SK-N-SH treated with all-trans-retinoic acid at 6 μM for 48 hours (cell line): ENCODE data around the gene SCAF11.
A peak's percentile ranks its signal among the peaks of the same experiment; 100 is the strongest.

Experiments
- ATAC-seq: fragments of 200-7000 bp; cut with Tn5 transposase; 3 replicates; pipeline ENCODE4 v1.9.1; 2020; ENCODE audit warnings: mild to moderate bottlenecking, moderate library complexity
- ARNTL ChIP-seq: fragments of 450-650 bp; formaldehyde crosslinking; IDR thresholded peaks from 2 replicates; pipeline ENCODE4 v1.5.0; 2020; ENCODE audit warnings: low read depth, mild to moderate bottlenecking, moderate library complexity, borderline replicate concordance
- BACH2 ChIP-seq: fragments of 250-450 bp; sonication (Bioruptor Pico); IDR thresholded peaks from 2 replicates; pipeline ENCODE4 v1.9.0; 2021; ENCODE audit warnings: mild to moderate bottlenecking, borderline replicate concordance
- CSDC2 ChIP-seq: fragments of 250-450 bp; sonication (Bioruptor Pico); IDR thresholded peaks from 2 replicates; pipeline ENCODE4 v1.5.0; 2020; ENCODE audit warnings: mild to moderate bottlenecking, moderate library complexity
- ESRRG ChIP-seq: fragments of 250-450 bp; sonication (Bioruptor Pico); IDR thresholded peaks from 2 replicates; pipeline ENCODE4 v1.6.1; 2021; ENCODE audit warnings: mild to moderate bottlenecking
- GLIS3 ChIP-seq: fragments of 250-450 bp; sonication (Bioruptor Pico); IDR thresholded peaks from 2 replicates; pipeline ENCODE4 v1.5.0; 2020; ENCODE audit warnings: mild to moderate bottlenecking, moderate library complexity
- ISL1 ChIP-seq: fragments of 250-450 bp; sonication (Bioruptor Pico); IDR thresholded peaks from 2 replicates; pipeline ENCODE4 v2.1.2; 2022; ENCODE audit warnings: mild to moderate bottlenecking, moderate library complexity
- OSR1 ChIP-seq: fragments of 250-450 bp; sonication (Bioruptor Pico); IDR thresholded peaks from 2 replicates; pipeline ENCODE4 v1.8.0; 2022; ENCODE audit warnings: moderate library complexity, mild to moderate bottlenecking, inconsistent platforms
- PPARA ChIP-seq: fragments of 250-450 bp; sonication (Bioruptor Pico); IDR thresholded peaks from 2 replicates; pipeline ENCODE4 v1.5.0; 2020; ENCODE audit warnings: mild to moderate bottlenecking, borderline replicate concordance
- RARB ChIP-seq: fragments of 250-450 bp; sonication (Bioruptor Pico); IDR thresholded peaks from 2 replicates; pipeline ENCODE4 v1.8.0; 2021; ENCODE audit warnings: mild to moderate bottlenecking, moderate library complexity
- SNAI2 ChIP-seq: fragments of 250-450 bp; sonication (Bioruptor Pico); IDR thresholded peaks from 2 replicates; pipeline ENCODE4 v1.5.0; 2020; ENCODE audit warnings: mild to moderate bottlenecking, moderate library complexity
- TCF4 ChIP-seq: fragments of 250-450 bp; sonication (Bioruptor Pico); IDR thresholded peaks from 2 replicates; pipeline ENCODE4 v1.8.0; 2021; ENCODE audit warnings: mild to moderate bottlenecking, moderate library complexity, borderline replicate concordance
- TOX ChIP-seq: fragments of 250-450 bp; sonication (Bioruptor Pico); IDR thresholded peaks from 2 replicates; pipeline ENCODE4 v1.8.0; 2021; ENCODE audit warnings: mild to moderate bottlenecking, moderate library complexity, borderline replicate concordance
- ZFP3 ChIP-seq: fragments of 250-450 bp; sonication (Bioruptor Pico); IDR thresholded peaks from 2 replicates; pipeline ENCODE4 v1.5.0; 2020; ENCODE audit warnings: mild to moderate bottlenecking, moderate library complexity
- ZFP30 ChIP-seq: fragments of 450-650 bp; formaldehyde crosslinking; IDR thresholded peaks from 2 replicates; pipeline ENCODE4 v1.5.0; 2022; ENCODE audit warnings: mild to moderate bottlenecking, moderate library complexity
- ZNF70 ChIP-seq: fragments of 450-650 bp; formaldehyde crosslinking; IDR thresholded peaks from 2 replicates; pipeline ENCODE4 v1.5.0; 2020; ENCODE audit warnings: mild to moderate bottlenecking, moderate library complexity
- ZNF8 ChIP-seq: fragments of 450-650 bp; formaldehyde crosslinking; IDR thresholded peaks from 2 replicates; pipeline ENCODE4 v1.5.0; 2020; ENCODE audit warnings: mild to moderate bottlenecking, moderate library complexity
- TF ChIP-seq, protein P1 (sequence below): fragments of 250-450 bp; sonication (Bioruptor Pico); IDR thresholded peaks from 2 replicates; pipeline ENCODE4 v1.5.1; 2021; ENCODE audit warnings: mild to moderate bottlenecking, moderate library complexity
- TF ChIP-seq, protein P2 (sequence below): fragments of 250-450 bp; sonication (Bioruptor Pico); IDR thresholded peaks from 2 replicates; pipeline ENCODE4 v1.8.0; 2021; ENCODE audit warnings: low read depth, mild to moderate bottlenecking, moderate library complexity, borderline replicate concordance
- TF ChIP-seq, protein P3 (sequence below): fragments of 250-450 bp; sonication (Bioruptor Pico); IDR thresholded peaks from 2 replicates; pipeline ENCODE4 v1.5.1; 2020; ENCODE audit warnings: low read depth, mild to moderate bottlenecking, moderate library complexity
- TF ChIP-seq, protein P4 (sequence below): fragments of 250-450 bp; sonication (Bioruptor Pico); IDR thresholded peaks from 2 replicates; pipeline ENCODE4 v1.8.0; 2020; ENCODE audit warnings: mild to moderate bottlenecking, moderate library complexity, borderline replicate concordance
- TF ChIP-seq, protein P5 (sequence below): fragments of 250-450 bp; sonication (Bioruptor Pico); IDR thresholded peaks from 2 replicates; pipeline ENCODE4 v1.5.0; 2020; ENCODE audit warnings: mild to moderate bottlenecking, moderate library complexity

The SCAF11 gene

DNA sequence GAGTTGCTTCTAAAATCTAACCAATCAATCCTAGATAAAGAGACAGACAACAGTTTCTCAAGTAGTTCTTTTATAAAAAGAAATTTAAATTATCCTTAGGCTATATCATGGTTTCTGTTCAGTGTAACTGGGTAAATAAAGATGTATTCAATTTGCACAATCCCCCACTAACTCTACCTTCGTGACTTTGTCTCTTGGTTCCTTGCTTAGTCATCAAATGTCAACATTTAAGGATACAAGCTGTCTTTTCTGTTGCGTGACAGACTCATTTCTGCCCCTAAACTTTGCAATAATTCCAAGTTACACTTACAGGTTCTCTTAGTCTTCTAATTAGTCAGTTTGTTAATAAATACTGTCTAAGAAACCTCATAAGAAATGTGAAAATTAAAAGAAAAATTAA lies 50.6 kb downstream of the SCAF11 start:
- no peak for TF ChIP-seq GLIS3 (CRISPR knock-in tag)
- TF ChIP-seq TCF4 (CRISPR knock-in tag): no peak
- TF ChIP-seq OSR1 (CRISPR knock-in tag): no peak
- no peak for TF ChIP-seq PPARA (CRISPR knock-in tag)
- TF ChIP-seq BACH2 (CRISPR knock-in tag): no peak
- no peak for TF ChIP-seq ZFP30 (CRISPR knock-in tag)
- TF ChIP-seq, protein P1, sequence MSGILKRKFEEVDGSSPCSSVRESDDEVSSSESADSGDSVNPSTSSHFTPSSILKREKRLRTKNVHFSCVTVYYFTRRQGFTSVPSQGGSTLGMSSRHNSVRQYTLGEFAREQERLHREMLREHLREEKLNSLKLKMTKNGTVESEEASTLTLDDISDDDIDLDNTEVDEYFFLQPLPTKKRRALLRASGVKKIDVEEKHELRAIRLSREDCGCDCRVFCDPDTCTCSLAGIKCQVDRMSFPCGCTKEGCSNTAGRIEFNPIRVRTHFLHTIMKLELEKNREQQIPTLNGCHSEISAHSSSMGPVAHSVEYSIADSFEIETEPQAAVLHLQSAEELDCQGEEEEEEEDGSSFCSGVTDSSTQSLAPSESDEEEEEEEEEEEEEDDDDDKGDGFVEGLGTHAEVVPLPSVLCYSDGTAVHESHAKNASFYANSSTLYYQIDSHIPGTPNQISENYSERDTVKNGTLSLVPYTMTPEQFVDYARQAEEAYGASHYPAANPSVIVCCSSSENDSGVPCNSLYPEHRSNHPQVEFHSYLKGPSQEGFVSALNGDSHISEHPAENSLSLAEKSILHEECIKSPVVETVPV (CRISPR knock-in tag): no peak
- no peak for TF ChIP-seq ARNTL (CRISPR knock-in tag)
- TF ChIP-seq ISL1 (CRISPR knock-in tag): no peak
- no peak for TF ChIP-seq ESRRG
- TF ChIP-seq, protein P2, sequence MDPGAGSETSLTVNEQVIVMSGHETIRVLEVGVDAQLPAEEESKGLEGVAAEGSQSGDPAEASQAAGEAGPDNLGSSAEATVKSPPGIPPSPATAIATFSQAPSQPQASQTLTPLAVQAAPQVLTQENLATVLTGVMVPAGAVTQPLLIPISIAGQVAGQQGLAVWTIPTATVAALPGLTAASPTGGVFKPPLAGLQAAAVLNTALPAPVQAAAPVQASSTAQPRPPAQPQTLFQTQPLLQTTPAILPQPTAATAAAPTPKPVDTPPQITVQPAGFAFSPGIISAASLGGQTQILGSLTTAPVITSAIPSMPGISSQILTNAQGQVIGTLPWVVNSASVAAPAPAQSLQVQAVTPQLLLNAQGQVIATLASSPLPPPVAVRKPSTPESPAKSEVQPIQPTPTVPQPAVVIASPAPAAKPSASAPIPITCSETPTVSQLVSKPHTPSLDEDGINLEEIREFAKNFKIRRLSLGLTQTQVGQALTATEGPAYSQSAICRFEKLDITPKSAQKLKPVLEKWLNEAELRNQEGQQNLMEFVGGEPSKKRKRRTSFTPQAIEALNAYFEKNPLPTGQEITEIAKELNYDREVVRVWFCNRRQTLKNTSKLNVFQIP: no peak
- TF ChIP-seq, protein P3, sequence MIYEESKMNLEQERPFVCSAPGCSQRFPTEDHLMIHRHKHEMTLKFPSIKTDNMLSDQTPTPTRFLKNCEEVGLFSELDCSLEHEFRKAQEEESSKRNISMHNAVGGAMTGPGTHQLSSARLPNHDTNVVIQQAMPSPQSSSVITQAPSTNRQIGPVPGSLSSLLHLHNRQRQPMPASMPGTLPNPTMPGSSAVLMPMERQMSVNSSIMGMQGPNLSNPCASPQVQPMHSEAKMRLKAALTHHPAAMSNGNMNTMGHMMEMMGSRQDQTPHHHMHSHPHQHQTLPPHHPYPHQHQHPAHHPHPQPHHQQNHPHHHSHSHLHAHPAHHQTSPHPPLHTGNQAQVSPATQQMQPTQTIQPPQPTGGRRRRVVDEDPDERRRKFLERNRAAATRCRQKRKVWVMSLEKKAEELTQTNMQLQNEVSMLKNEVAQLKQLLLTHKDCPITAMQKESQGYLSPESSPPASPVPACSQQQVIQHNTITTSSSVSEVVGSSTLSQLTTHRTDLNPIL (CRISPR knock-in tag): no peak
- TF ChIP-seq ZFP3 (CRISPR knock-in tag): no peak
- TF ChIP-seq TOX (CRISPR knock-in tag): no peak
- TF ChIP-seq, protein P4, sequence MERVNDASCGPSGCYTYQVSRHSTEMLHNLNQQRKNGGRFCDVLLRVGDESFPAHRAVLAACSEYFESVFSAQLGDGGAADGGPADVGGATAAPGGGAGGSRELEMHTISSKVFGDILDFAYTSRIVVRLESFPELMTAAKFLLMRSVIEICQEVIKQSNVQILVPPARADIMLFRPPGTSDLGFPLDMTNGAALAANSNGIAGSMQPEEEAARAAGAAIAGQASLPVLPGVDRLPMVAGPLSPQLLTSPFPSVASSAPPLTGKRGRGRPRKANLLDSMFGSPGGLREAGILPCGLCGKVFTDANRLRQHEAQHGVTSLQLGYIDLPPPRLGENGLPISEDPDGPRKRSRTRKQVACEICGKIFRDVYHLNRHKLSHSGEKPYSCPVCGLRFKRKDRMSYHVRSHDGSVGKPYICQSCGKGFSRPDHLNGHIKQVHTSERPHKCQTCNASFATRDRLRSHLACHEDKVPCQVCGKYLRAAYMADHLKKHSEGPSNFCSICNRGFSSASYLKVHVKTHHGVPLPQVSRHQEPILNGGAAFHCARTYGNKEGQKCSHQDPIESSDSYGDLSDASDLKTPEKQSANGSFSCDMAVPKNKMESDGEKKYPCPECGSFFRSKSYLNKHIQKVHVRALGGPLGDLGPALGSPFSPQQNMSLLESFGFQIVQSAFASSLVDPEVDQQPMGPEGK (CRISPR knock-in tag): no peak
- no peak for TF ChIP-seq ZNF70 (CRISPR knock-in tag)
- TF ChIP-seq CSDC2 (CRISPR knock-in tag): no peak
- TF ChIP-seq ZNF8 (CRISPR knock-in tag): no peak
- TF ChIP-seq RARB (CRISPR knock-in tag): no peak
- TF ChIP-seq, all 23 proteins: peak for 0

DNA sequence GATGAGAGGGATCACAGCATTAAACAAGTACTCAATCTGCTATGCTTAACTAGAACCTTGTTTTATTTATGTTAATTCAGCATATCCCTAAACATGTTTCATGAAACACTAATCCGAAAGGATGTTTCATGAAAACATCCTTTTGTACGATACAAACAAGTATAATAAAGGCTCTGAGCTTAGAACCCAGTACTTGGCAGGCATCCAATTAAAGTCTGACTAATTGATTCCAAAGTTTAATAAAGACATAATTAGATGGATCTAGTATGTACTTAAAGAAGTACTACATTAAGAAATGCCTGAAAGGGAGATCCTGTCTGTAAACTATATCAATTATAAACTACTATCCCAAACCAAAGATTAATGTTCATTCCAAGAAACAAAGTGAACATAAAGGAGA lies 51.8 kb downstream of the SCAF11 start:
- no peak for TF ChIP-seq SNAI2 (CRISPR knock-in tag)
- peak; percentile 71 for TF ChIP-seq ISL1 (CRISPR knock-in tag)
- ATAC-seq: no peak

More for the DNA sequence above, 50.6 kb downstream of the SCAF11 start:
- ATAC-seq: no peak

DNA sequence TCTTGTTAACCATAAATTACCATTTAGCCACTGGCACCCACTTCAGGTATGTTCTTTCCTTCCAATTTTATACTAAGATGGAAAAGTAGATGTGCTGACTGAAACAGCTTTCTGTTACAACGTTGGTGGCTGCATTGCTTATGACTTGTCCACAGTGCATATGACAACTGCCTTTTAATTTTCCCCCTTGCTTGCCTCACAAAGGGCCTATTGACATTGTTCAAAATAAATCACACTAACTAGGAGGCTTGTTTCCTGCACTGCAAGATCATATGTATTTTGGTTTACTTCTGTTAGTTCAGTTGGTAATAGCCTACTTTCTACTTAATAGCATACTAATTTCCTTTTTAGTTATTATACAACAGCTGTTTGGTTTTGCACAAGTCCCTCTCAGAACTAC lies 55.4 kb downstream of the SCAF11 start:
- TF ChIP-seq, protein P3 (CRISPR knock-in tag): no peak
- TF ChIP-seq BACH2 (CRISPR knock-in tag) (no peak), RARB (CRISPR knock-in tag) (no peak), CSDC2 (CRISPR knock-in tag) (no peak), ZNF70 (CRISPR knock-in tag) (no peak), ZFP30 (CRISPR knock-in tag) (no peak), OSR1 (CRISPR knock-in tag) (no peak), GLIS3 (CRISPR knock-in tag) (no peak)
- TF ChIP-seq, protein P5, sequence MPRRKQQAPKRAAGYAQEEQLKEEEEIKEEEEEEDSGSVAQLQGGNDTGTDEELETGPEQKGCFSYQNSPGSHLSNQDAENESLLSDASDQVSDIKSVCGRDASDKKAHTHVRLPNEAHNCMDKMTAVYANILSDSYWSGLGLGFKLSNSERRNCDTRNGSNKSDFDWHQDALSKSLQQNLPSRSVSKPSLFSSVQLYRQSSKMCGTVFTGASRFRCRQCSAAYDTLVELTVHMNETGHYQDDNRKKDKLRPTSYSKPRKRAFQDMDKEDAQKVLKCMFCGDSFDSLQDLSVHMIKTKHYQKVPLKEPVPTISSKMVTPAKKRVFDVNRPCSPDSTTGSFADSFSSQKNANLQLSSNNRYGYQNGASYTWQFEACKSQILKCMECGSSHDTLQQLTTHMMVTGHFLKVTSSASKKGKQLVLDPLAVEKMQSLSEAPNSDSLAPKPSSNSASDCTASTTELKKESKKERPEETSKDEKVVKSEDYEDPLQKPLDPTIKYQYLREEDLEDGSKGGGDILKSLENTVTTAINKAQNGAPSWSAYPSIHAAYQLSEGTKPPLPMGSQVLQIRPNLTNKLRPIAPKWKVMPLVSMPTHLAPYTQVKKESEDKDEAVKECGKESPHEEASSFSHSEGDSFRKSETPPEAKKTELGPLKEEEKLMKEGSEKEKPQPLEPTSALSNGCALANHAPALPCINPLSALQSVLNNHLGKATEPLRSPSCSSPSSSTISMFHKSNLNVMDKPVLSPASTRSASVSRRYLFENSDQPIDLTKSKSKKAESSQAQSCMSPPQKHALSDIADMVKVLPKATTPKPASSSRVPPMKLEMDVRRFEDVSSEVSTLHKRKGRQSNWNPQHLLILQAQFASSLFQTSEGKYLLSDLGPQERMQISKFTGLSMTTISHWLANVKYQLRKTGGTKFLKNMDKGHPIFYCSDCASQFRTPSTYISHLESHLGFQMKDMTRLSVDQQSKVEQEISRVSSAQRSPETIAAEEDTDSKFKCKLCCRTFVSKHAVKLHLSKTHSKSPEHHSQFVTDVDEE: no peak
- TF ChIP-seq, protein P1 (CRISPR knock-in tag): no peak
- no peak for ATAC-seq
